ENCODE results near the gene NCAM1.

NCAM1 gene

GRCh38 chr11:113273720-113274119 is 312.5 kb downstream of the NCAM1 start:
- Histone ChIP-seq H3K9me3 (replicated peaks; ENCODE audit: insufficient read depth, low read length) (no peaks in the 10 kb centered on the region), H3K36me3 (replicated peaks; ENCODE audit: insufficient read depth, low read length) (no peaks in the 10 kb centered on the region), H3K4me2 (ENCODE audit: low read depth, low read length) (no peak overlapping the region), H3F3A (ENCODE audit: insufficient read depth, low read length) (no peaks in the 10 kb centered on the region), H3K4me3 (ENCODE audit: low read length) (no peak overlapping the region), H3K27me3 (replicated peaks; ENCODE audit: insufficient read depth, low read length) (no peaks in the 10 kb centered on the region), H3K79me2 (ENCODE audit: low read length) (no peaks in the 10 kb centered on the region), H3K4me1 (ENCODE audit: low read length) (no peaks in the 10 kb centered on the region), H3K9me2 (replicated peaks; ENCODE audit: insufficient read depth, low read length) (no peaks in the 10 kb centered on the region), H4K20me1 (ENCODE audit: insufficient read depth, low read length) (no peaks in the 10 kb centered on the region), H3K9ac (ENCODE audit: low read length) (no peak overlapping the region), H3K27ac (ENCODE audit: low read length) (no peak overlapping the region), H2AFZ (ENCODE audit: low read length) (no peak overlapping the region)
- DNase-seq: no peak
- TF ChIP-seq, protein P1, sequence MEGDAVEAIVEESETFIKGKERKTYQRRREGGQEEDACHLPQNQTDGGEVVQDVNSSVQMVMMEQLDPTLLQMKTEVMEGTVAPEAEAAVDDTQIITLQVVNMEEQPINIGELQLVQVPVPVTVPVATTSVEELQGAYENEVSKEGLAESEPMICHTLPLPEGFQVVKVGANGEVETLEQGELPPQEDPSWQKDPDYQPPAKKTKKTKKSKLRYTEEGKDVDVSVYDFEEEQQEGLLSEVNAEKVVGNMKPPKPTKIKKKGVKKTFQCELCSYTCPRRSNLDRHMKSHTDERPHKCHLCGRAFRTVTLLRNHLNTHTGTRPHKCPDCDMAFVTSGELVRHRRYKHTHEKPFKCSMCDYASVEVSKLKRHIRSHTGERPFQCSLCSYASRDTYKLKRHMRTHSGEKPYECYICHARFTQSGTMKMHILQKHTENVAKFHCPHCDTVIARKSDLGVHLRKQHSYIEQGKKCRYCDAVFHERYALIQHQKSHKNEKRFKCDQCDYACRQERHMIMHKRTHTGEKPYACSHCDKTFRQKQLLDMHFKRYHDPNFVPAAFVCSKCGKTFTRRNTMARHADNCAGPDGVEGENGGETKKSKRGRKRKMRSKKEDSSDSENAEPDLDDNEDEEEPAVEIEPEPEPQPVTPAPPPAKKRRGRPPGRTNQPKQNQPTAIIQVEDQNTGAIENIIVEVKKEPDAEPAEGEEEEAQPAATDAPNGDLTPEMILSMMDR (IDR thresholded peaks at IDR 0.05; ENCODE audit: low read length): no peak
- no peak for TF ChIP-seq EZH2 (optimal IDR thresholded peaks at IDR 0.05; ENCODE audit: low read depth, low read length)

DNA sequence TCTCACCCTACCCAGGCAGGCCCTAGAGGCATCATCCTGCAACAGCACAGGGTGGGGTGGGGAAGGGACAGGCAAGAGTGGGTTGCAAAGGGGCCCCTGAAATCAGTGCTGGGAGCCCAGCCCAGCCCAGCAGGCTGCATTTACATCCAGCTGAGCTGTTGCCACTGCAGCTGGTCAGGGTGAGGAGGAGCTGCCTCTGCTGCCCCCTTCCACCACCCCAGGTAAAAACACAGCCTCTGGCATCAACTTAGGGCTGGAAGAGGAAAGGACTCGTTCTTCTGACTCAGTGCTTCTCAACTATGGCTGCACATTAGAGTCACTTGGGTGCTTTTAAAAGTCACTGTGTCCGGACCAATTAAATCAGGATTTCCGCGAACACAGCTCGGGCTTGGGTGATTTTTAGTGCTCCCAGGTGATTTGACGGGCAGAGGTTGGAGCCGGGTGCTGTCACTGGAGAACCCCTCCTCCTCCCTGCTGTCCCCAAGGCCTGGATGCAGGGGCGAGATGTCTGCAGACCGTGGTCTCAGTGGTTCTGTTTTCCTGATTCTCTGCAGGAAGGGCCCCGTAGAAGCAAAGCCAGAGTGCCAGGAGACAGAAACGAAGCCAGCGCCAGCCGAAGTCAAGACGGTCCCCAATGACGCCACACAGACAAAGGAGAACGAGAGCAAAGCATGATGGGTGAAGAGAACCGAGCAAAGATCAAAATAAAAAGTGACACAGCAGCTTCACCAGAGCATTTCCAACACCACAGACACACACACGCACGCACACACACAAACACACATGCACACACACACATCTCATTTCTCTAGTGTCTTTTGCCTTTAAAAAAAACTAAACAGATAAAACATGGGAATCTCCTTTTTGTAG is 313.7 kb downstream of the NCAM1 start:
- no peak for DNase-seq
- Histone ChIP-seq H3K4me2 (ENCODE audit: low read depth, low read length) (no peak overlapping the region), H3K9ac (ENCODE audit: low read length) (no peak overlapping the region)

DNA sequence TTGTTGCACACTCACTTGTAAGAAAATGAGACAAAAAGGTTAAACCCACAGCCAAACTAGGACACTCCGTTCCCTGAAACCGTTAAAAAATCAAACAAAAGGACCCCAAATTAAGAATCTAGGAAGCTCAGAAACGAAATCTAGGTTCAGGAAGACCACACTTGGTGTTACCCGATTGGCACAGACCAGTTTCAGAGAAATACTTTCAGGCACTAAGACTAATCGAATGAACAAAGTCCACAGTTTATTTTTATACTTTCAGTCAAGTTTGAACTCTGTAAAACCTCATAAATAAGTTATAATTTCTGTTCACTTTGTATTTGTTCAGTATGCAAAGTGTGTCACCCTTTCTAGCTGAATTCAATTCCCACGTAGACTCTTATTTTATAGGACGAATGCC is 314.4 kb downstream of the NCAM1 start:
- Histone ChIP-seq H3K4me1 (ENCODE audit: low read length) (no peaks in the 10 kb centered on the region), H3K36me3 (replicated peaks; ENCODE audit: insufficient read depth, low read length) (no peaks in the 10 kb centered on the region), H3K9me3 (replicated peaks; ENCODE audit: insufficient read depth, low read length) (no peaks in the 10 kb centered on the region), H3K79me2 (ENCODE audit: low read length) (no peaks in the 10 kb centered on the region), H3K27me3 (replicated peaks; ENCODE audit: insufficient read depth, low read length) (no peaks in the 10 kb centered on the region), H3K4me3 (ENCODE audit: low read length) (no peak overlapping the region), H3K4me2 (ENCODE audit: low read depth, low read length) (no peak overlapping the region), H3K9me2 (replicated peaks; ENCODE audit: insufficient read depth, low read length) (no peaks in the 10 kb centered on the region), H3K27ac (ENCODE audit: low read length) (no peak overlapping the region), H3K9ac (ENCODE audit: low read length) (no peak overlapping the region), H2AFZ (ENCODE audit: low read length) (no peak overlapping the region), H3F3A (ENCODE audit: insufficient read depth, low read length) (no peaks in the 10 kb centered on the region), H4K20me1 (ENCODE audit: insufficient read depth, low read length) (no peaks in the 10 kb centered on the region)
- no peak for DNase-seq
- no peak for TF ChIP-seq EZH2 (optimal IDR thresholded peaks at IDR 0.05; ENCODE audit: low read depth, low read length)
- TF ChIP-seq EZH2phosphoT487 (IDR thresholded peaks at IDR 0.05; ENCODE audit: low read length): no peak
- TF ChIP-seq, protein P1 (IDR thresholded peaks at IDR 0.05; ENCODE audit: low read length): no peak

More for the DNA sequence above, 313.7 kb downstream of the NCAM1 start:
- Histone ChIP-seq H2AFZ (ENCODE audit: low read length) (no peak overlapping the region), H3F3A (ENCODE audit: insufficient read depth, low read length) (no peaks in the 10 kb centered on the region), H3K4me3 (ENCODE audit: low read length) (no peak overlapping the region), H4K20me1 (ENCODE audit: insufficient read depth, low read length) (no peaks in the 10 kb centered on the region), H3K9me2 (replicated peaks; ENCODE audit: insufficient read depth, low read length) (no peaks in the 10 kb centered on the region), H3K79me2 (ENCODE audit: low read length) (no peaks in the 10 kb centered on the region), H3K9me3 (replicated peaks; ENCODE audit: insufficient read depth, low read length) (no peaks in the 10 kb centered on the region), H3K27me3 (replicated peaks; ENCODE audit: insufficient read depth, low read length) (no peaks in the 10 kb centered on the region), H3K27ac (ENCODE audit: low read length) (no peak overlapping the region), H3K36me3 (replicated peaks; ENCODE audit: insufficient read depth, low read length) (no peaks in the 10 kb centered on the region), H3K4me1 (ENCODE audit: low read length) (no peaks in the 10 kb centered on the region)
- TF ChIP-seq, protein P1 (IDR thresholded peaks at IDR 0.05; ENCODE audit: low read length): 0 out of 2 replicates have a peak, but pooled peaks have one; percentile 21
- TF ChIP-seq EZH2 (optimal IDR thresholded peaks at IDR 0.05; ENCODE audit: low read depth, low read length) (no peak), EZH2phosphoT487 (IDR thresholded peaks at IDR 0.05; ENCODE audit: low read length) (no peak)
